Dermis lymphatic vessel endothelial cell (primary cell): ENCODE results near the gene CACNA2D3. TPM values are rescaled to one million over a fixed set of nuclear protein-coding genes. Genes with fewer than 3 reads are reported as not detected.

Experiments
- total RNA-seq: library from RNA; depleted of rRNA; stranded (reverse); fragments of >200 nt; gene quantifications from 2 replicates; pipeline ENCODE4 v1.2.1, GENCODE V29; 2014

Gene CACNA2D3
- not detected in 2 replicates for total RNA-seq

GRCh38 chr3:54122324-54123002 is at the start of gene CACNA2D3:
Gene CACNA2D3 (plus strand): TSS chr3:54122552.

GRCh38 chr3:54928046-54928770 is 805.9 kb downstream of the CACNA2D3 start, which contains the start of gene LRTM1:
Gene LRTM1 (minus strand): TSS chr3:54928059. CDS start chr3:54927911, 148 bp downstream.

Other genes starting within 250 kb of the CACNA2D3 start
- gene ACTR8, start 240.4 kb upstream of the CACNA2D3 start, total RNA-seq: 34.2 and 35.1 TPM in 2 replicates
- 23.8 and 35.4 TPM in 2 replicates for gene SELENOK, start 230.7 kb upstream of the CACNA2D3 start, total RNA-seq